A549 (cell line): ENCODE data around the gene JMJD8. TPM values are rescaled to one million over a fixed set of nuclear protein-coding genes. Genes with fewer than 3 reads are reported as not detected.

Experiments
- ATAC-seq, 2 experiments: fragments of 200-7000 bp in 1 of 2; fragments of >200 bp in 1 of 2; cut with Nextera tagmentation in 1 of 2; cut with Tn5 transposase in 1 of 2; 3 replicates each; pipeline versions ENCODE4 v1.8.0 to v1.9.1; 2018 to 2020; ENCODE audit warnings: mild to moderate bottlenecking in 1 of 2, moderate library complexity in 1 of 2
- CTCF ChIA-PET: fragments of 300-600 bp; sonication (Branson Sonifier 250); formaldehyde crosslinking; extraction: SDS; loops from one replicate; lab custom pipeline; 2021; ENCODE audit warnings: antibody characterized with exemption, inconsistent platforms; lab: Yijun Ruan, JAX
- POLR2A ChIA-PET: fragments of 350-600 bp; formaldehyde crosslinking; extraction: SDS; loops from one replicate; lab custom pipeline; 2021; ENCODE audit warnings: antibody characterized with exemption, inconsistent platforms; lab: Yijun Ruan, JAX
- DNase-seq, 2 experiments: peaks; one replicate each; pipeline versions ENCODE4 v3.0.0 to v3.0.0-alpha.2; 2011 to 2016; ENCODE audit warnings: low read depth in 1 of 2, low spot score in 1 of 2
- FAIRE-seq: peaks from 2 replicates; lab custom pipeline; 2011; peaks lifted over from hg19 to GRCh38; lab: Jason Lieb, UNC
- H3K27ac ChIP-seq, 2 experiments: fragments of >200 bp; sonication (Bioruptor Twin); formaldehyde crosslinking; 3 replicates each; pipeline ENCODE4 v1.5.1; 2016 to 2017
- H3K4me1 ChIP-seq: fragments of >200 bp; sonication (Bioruptor Twin); formaldehyde crosslinking; 3 replicates; pipeline ENCODE4 v1.6.1; 2016
- H3K4me2 ChIP-seq: fragments of >200 bp; sonication (Bioruptor Twin); formaldehyde crosslinking; 3 replicates; pipeline ENCODE4 v1.6.1; 2016
- H3K4me3 ChIP-seq: fragments of >200 bp; sonication (Bioruptor Twin); formaldehyde crosslinking; 3 replicates; pipeline ENCODE4 v1.5.1; 2016
- H3K9me3 ChIP-seq: fragments of >200 bp; sonication (Bioruptor Twin); formaldehyde crosslinking; 3 replicates; pipeline ENCODE4 v1.6.1; 2016
- BHLHE40 ChIP-seq: IDR thresholded peaks from 2 replicates; pipeline ENCODE4 v1.6.1; 2012; ENCODE audit warnings: low read depth, low read length, inconsistent platforms
- CBX8 ChIP-seq: fragments of 200-600 bp; sonication (generic); IDR thresholded peaks from 2 replicates; pipeline ENCODE4 v1.6.1; 2016
- CEBPB ChIP-seq, 2 experiments: fragments of >200 bp in 1 of 2; sonication (Bioruptor Twin) in 1 of 2; formaldehyde crosslinking in 1 of 2; IDR thresholded peaks; 2 replicates each; pipeline ENCODE4 v1.6.1; 2012 to 2016
- CHD2 ChIP-seq: fragments of 150-350 bp; IDR thresholded peaks from 2 replicates; pipeline ENCODE4 v1.6.1; 2014; ENCODE audit warnings: low read length; ENCODE audit not compliant: partially characterized antibody
- EHF ChIP-seq: fragments of 250-450 bp; sonication (Bioruptor Pico); IDR thresholded peaks from 2 replicates; pipeline ENCODE4 v1.5.0; 2020; ENCODE audit warnings: mild to moderate bottlenecking
- EP300 ChIP-seq, 2 experiments: fragments of >200 bp; sonication (Bioruptor Twin); formaldehyde crosslinking; IDR thresholded peaks; 2 replicates in 1 of 2; 3 replicates in 1 of 2; pipeline ENCODE4 v1.6.1; 2016 to 2017
- ESRRA ChIP-seq: fragments of 150-350 bp; IDR thresholded peaks from 2 replicates; pipeline ENCODE4 v1.6.1; 2014; ENCODE audit warnings: mild to moderate bottlenecking, low read length, borderline replicate concordance
- FOSB ChIP-seq: fragments of 250-450 bp; sonication (Bioruptor Pico); IDR thresholded peaks from 2 replicates; pipeline ENCODE4 v1.5.0; 2020; ENCODE audit warnings: mild to moderate bottlenecking, moderate library complexity
- FOSL2 ChIP-seq, 2 experiments: fragments of 450-650 bp in 1 of 2; fragments of >200 bp in 1 of 2; sonication (Bioruptor Twin) in 1 of 2; formaldehyde crosslinking; IDR thresholded peaks; 2 replicates each; pipeline versions ENCODE4 v1.5.0 to v1.6.1; 2016 to 2020; ENCODE audit warnings: mild to moderate bottlenecking in 1 of 2, moderate library complexity in 1 of 2
- HEYL ChIP-seq: fragments of 250-450 bp; sonication (Bioruptor Pico); IDR thresholded peaks from 2 replicates; pipeline ENCODE4 v1.8.0; 2021; ENCODE audit warnings: mild to moderate bottlenecking, moderate library complexity
- HOXB13 ChIP-seq: fragments of 250-450 bp; sonication (Bioruptor Pico); IDR thresholded peaks from 2 replicates; pipeline ENCODE4 v1.5.0; 2020; ENCODE audit warnings: low read depth, mild to moderate bottlenecking, moderate library complexity
- HOXB5 ChIP-seq: fragments of 250-450 bp; sonication (Bioruptor Pico); IDR thresholded peaks from 2 replicates; pipeline ENCODE4 v1.5.0; 2020; ENCODE audit warnings: mild to moderate bottlenecking, moderate library complexity
- KDM5A ChIP-seq: fragments of 200-600 bp; sonication (generic); IDR thresholded peaks from 2 replicates; pipeline ENCODE4 v1.6.1; 2016; ENCODE audit warnings: antibody characterized with exemption, mild to moderate bottlenecking
- MAFK ChIP-seq: fragments of 450-650 bp; IDR thresholded peaks from 2 replicates; pipeline ENCODE4 v1.6.1; 2014; ENCODE audit not compliant: partially characterized antibody
- MAZ ChIP-seq: fragments of 150-350 bp; IDR thresholded peaks from 2 replicates; pipeline ENCODE4 v1.6.1; 2014; ENCODE audit warnings: antibody characterized with exemption, low read depth, low read length, borderline replicate concordance
- POLR2A ChIP-seq: IDR thresholded peaks from 2 replicates; pipeline ENCODE4 v1.6.1; 2012; ENCODE audit warnings: mild to moderate bottlenecking, low read length
- POLR2AphosphoS2 ChIP-seq: conservative IDR thresholded peaks from 2 replicates; pipeline ENCODE4 v1.6.1; 2012; ENCODE audit warnings: low read length, improper control_type of control experiment, inconsistent platforms
- RAD21 ChIP-seq, 2 experiments: fragments of >200 bp in 1 of 2; sonication (Bioruptor Twin) in 1 of 2; formaldehyde crosslinking in 1 of 2; IDR thresholded peaks in 1 of 2; conservative IDR thresholded peaks in 1 of 2; 2 replicates in 1 of 2; 3 replicates in 1 of 2; pipeline ENCODE4 v1.6.1; 2012 to 2018; ENCODE audit warnings: inconsistent platforms in 1 of 2
- RARB ChIP-seq: fragments of 250-450 bp; sonication (Bioruptor Pico); IDR thresholded peaks from 2 replicates; pipeline ENCODE4 v1.8.0; 2021; ENCODE audit warnings: mild to moderate bottlenecking, moderate library complexity
- SMC3 ChIP-seq: fragments of >200 bp; sonication (Bioruptor Twin); formaldehyde crosslinking; IDR thresholded peaks from 3 replicates; pipeline ENCODE4 v1.6.1; 2018; ENCODE audit warnings: inconsistent platforms
- TFCP2L1 ChIP-seq: fragments of 250-450 bp; sonication (Bioruptor Pico); IDR thresholded peaks from 2 replicates; pipeline ENCODE4 v1.5.0; 2021; ENCODE audit warnings: mild to moderate bottlenecking
- TP53 ChIP-seq: fragments of 250-450 bp; sonication (Bioruptor Pico); IDR thresholded peaks from 2 replicates; pipeline ENCODE4 v1.5.0; 2021; ENCODE audit warnings: mild to moderate bottlenecking, moderate library complexity
- WGBS: methylation state at CpG from one replicate; pipeline ENCODE4 v1.1.6; 2017; ENCODE audit errors: missing lambda C conversion rate; 5-methylcytosine and 5-hydroxymethylcytosine counted together
- polyA plus RNA-seq, 4 experiments: library from polyadenylated mRNA; depleted of rRNA in 3 of 4; stranded (reverse); fragments of >200 nt; fragmentation: RNase III in 1 of 4; extraction: RNeasy Plus Mini Kit Qiagen cat#74134 plus additional on column Dnase treatment in 1 of 4; gene quantifications; 2 replicates in 3 of 4; 3 replicates in 1 of 4; pipeline ENCODE4 v1.2.3, GENCODE V29; 2011 to 2017
- TF ChIP-seq, protein P1 (sequence below): IDR thresholded peaks from 2 replicates; pipeline ENCODE4 v1.6.1; 2012; ENCODE audit warnings: low read depth, borderline replicate concordance
- TF ChIP-seq, protein P2 (sequence below): fragments of 250-450 bp; sonication (Bioruptor Pico); IDR thresholded peaks from 2 replicates; pipeline ENCODE4 v1.5.0; 2020; ENCODE audit warnings: low read depth, mild to moderate bottlenecking, moderate library complexity
- TF ChIP-seq, protein P3 (sequence below): fragments of 150-350 bp; IDR thresholded peaks from 2 replicates; pipeline ENCODE4 v1.6.1; 2014; ENCODE audit warnings: low read depth, mild to moderate bottlenecking, low read length
- TF ChIP-seq, protein P4 (sequence below): fragments of >200 bp; sonication (Bioruptor Twin); formaldehyde crosslinking; IDR thresholded peaks from 3 replicates; pipeline ENCODE4 v1.5.1; 2016
- TF ChIP-seq, protein P5 (sequence below): fragments of >200 bp; sonication (Bioruptor Twin); formaldehyde crosslinking; IDR thresholded peaks from 3 replicates; pipeline ENCODE4 v1.6.1; 2016
- TF ChIP-seq, protein P6 (sequence below): IDR thresholded peaks from 2 replicates; pipeline ENCODE4 v1.6.1; 2012

Gene JMJD8
- polyA plus RNA-seq, 2 of the 4 experiments (the other 2 are of a cell fraction) = 37.5 to 72.6 TPM

DNA sequence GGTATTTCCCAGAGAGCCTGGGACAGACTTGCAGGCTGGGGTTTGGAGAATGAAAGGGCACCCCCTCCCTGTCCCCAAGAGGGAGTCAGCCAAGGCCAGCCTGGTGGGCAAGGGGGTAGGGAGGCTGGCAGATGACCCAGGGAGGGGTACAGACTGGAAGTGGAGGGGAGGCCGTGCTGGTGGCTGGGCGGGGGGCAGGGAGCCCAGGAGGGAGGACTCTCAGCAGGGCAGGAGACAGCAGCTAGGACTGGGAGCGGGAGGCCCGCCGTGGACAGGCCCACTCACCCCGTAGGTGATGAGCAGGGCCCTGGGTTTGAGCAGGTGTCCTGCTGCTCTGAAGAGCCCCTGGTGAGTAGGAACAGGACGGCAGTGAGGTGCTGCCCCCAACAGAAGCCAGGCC lies 49.1 kb downstream of the JMJD8 start:
- ChIA-PET POLR2A (no interaction called here), CTCF (interaction anchor here (1.0 to 1.8 kb wide), 2 partner anchors 13 to 41 kb away, joined by 4 read pairs; no protein-coding TSS in a partner anchor)
- H3K9me3 ChIP-seq = no peaks in the 10 kb centered on the region
- DNase-seq (no peak), FAIRE-seq (no peak), ATAC-seq (no peak)
- peak overlapping the region; percentile 78 for H3K4me3 ChIP-seq
- TF ChIP-seq, protein P1, sequence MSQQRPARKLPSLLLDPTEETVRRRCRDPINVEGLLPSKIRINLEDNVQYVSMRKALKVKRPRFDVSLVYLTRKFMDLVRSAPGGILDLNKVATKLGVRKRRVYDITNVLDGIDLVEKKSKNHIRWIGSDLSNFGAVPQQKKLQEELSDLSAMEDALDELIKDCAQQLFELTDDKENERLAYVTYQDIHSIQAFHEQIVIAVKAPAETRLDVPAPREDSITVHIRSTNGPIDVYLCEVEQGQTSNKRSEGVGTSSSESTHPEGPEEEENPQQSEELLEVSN = no peak
- TF ChIP-seq RAD21 (conservative IDR thresholded peaks at IDR 0.05 in 1 of 2, IDR thresholded peaks at IDR 0.05 in 1 of 2) (no peak), HEYL (CRISPR knock-in tag) (no peak), EHF (no peak), TP53 (CRISPR knock-in tag) (no peak), CEBPB (IDR thresholded peaks at IDR 0.05) (no peak), POLR2A (no peak), FOSB (CRISPR knock-in tag) (no peak), MAZ (no peak), RARB (CRISPR knock-in tag) (no peak), SMC3 (no peak), TFCP2L1 (CRISPR knock-in tag) (no peak), KDM5A (no peak), EP300 (IDR thresholded peaks at IDR 0.05) (no peak), FOSL2 (IDR thresholded peaks at IDR 0.05) (no peak), FOSL2 (CRISPR knock-in tag; IDR thresholded peaks at IDR 0.05) (no peak), POLR2AphosphoS2 (no peak), CHD2 (no peak), MAFK (no peak)
- TF ChIP-seq, protein P2, sequence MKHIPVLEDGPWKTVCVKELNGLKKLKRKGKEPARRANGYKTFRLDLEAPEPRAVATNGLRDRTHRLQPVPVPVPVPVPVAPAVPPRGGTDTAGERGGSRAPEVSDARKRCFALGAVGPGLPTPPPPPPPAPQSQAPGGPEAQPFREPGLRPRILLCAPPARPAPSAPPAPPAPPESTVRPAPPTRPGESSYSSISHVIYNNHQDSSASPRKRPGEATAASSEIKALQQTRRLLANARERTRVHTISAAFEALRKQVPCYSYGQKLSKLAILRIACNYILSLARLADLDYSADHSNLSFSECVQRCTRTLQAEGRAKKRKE (CRISPR knock-in tag) = no peak
- TF ChIP-seq, protein P3, sequence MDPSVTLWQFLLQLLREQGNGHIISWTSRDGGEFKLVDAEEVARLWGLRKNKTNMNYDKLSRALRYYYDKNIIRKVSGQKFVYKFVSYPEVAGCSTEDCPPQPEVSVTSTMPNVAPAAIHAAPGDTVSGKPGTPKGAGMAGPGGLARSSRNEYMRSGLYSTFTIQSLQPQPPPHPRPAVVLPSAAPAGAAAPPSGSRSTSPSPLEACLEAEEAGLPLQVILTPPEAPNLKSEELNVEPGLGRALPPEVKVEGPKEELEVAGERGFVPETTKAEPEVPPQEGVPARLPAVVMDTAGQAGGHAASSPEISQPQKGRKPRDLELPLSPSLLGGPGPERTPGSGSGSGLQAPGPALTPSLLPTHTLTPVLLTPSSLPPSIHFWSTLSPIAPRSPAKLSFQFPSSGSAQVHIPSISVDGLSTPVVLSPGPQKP = no peak
- peak overlapping the region; percentile 78 for H3K4me2 ChIP-seq
- H3K27ac ChIP-seq = peak overlapping the region in 1 of 2 experiments; percentile 91; a peak in 3 of 6 replicates
- WGBS = 83% methylated on average over 6 of the region's 7 CpGs
- H3K4me1 ChIP-seq = peaks cover 30% of the 10 kb centered on the region

DNA sequence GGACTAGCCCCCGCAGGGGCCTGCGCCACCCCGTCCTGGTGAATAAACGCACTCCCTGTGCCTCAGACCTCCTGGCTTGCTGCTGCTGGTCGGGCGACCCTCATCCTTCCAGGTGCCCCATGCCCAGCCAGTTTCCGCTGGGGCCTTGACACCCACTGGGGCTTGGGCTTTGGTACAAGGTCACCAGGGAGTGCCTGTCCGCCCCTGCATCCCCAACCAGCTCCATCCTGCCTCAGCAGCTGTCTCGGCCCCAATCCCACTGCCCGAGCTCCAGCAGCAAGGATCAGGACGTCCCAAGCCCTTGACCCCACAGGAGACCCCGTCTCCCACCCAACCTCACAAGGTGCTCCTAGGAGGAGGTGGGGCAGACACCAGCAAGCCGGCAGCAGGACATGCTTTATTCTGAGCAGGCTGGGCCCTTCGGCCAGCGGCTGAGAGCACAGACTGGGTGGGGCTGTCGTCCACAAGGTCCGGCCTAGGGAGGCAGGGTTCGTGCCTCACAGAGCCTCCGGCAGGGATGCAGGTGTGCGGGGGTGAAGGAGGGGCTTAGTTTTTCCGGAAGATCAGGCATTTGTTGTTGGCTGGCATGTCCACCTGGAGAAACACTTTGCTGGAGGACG lies 50.0 kb downstream of the JMJD8 start:
- no peak overlapping the region for H3K4me3 ChIP-seq
- WGBS = 95% methylated on average over 16 of the region's 22 CpGs

More for the DNA sequence above, 50.0 kb downstream of the JMJD8 start:
- no peak overlapping the region for H3K27ac ChIP-seq
- peaks cover 35% of the 10 kb centered on the region for H3K4me1 ChIP-seq
- no peak overlapping the region; the same call in 2 of the 3 replicates for H3K4me2 ChIP-seq
- TF ChIP-seq KDM5A (no peak), RARB (CRISPR knock-in tag) (no peak), HOXB5 (CRISPR knock-in tag) (no peak), EHF (no peak), BHLHE40 (no peak), ESRRA (no peak), CBX8 (no peak), MAZ (no peak), HOXB13 (CRISPR knock-in tag) (no peak), POLR2A (no peak)
- TF ChIP-seq, protein P4, sequence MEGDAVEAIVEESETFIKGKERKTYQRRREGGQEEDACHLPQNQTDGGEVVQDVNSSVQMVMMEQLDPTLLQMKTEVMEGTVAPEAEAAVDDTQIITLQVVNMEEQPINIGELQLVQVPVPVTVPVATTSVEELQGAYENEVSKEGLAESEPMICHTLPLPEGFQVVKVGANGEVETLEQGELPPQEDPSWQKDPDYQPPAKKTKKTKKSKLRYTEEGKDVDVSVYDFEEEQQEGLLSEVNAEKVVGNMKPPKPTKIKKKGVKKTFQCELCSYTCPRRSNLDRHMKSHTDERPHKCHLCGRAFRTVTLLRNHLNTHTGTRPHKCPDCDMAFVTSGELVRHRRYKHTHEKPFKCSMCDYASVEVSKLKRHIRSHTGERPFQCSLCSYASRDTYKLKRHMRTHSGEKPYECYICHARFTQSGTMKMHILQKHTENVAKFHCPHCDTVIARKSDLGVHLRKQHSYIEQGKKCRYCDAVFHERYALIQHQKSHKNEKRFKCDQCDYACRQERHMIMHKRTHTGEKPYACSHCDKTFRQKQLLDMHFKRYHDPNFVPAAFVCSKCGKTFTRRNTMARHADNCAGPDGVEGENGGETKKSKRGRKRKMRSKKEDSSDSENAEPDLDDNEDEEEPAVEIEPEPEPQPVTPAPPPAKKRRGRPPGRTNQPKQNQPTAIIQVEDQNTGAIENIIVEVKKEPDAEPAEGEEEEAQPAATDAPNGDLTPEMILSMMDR = no peak
- TF ChIP-seq, protein P5, sequence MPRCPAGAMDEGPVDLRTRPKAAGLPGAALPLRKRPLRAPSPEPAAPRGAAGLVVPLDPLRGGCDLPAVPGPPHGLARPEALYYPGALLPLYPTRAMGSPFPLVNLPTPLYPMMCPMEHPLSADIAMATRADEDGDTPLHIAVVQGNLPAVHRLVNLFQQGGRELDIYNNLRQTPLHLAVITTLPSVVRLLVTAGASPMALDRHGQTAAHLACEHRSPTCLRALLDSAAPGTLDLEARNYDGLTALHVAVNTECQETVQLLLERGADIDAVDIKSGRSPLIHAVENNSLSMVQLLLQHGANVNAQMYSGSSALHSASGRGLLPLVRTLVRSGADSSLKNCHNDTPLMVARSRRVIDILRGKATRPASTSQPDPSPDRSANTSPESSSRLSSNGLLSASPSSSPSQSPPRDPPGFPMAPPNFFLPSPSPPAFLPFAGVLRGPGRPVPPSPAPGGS = no peak
- TF ChIP-seq, protein P6, sequence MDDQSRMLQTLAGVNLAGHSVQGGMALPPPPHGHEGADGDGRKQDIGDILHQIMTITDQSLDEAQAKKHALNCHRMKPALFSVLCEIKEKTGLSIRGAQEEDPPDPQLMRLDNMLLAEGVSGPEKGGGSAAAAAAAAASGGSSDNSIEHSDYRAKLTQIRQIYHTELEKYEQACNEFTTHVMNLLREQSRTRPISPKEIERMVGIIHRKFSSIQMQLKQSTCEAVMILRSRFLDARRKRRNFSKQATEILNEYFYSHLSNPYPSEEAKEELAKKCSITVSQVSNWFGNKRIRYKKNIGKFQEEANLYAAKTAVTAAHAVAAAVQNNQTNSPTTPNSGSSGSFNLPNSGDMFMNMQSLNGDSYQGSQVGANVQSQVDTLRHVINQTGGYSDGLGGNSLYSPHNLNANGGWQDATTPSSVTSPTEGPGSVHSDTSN = no peak
- TF ChIP-seq, protein P1 = no peak
- DNase-seq = no peak
- POLR2A ChIA-PET = no interaction called here
- CTCF ChIA-PET = interaction anchor here (0.9 to 1.8 kb wide), 3 partner anchors 12 to 185 kb away, joined by 3 to 4 read pairs (median 3); no protein-coding TSS in a partner anchor
- ATAC-seq = no peak
- H3K9me3 ChIP-seq = no peaks in the 10 kb centered on the region
- no peak for FAIRE-seq
